Pancreas (tissue), 10 donors: Measurements from ENCODE around the gene RAD51B. TPM values are rescaled to one million over a fixed set of nuclear protein-coding genes. Genes with fewer than 3 reads are reported as not detected.

Experiments
- ATAC-seq, 4 donors: fragments of 200-7000 bp; cut with Tn5 transposase; one replicate each; pipeline versions ENCODE4 v1.8.0 to v1.9.1; 2020; ENCODE audit warnings: mild to moderate bottlenecking in 4 of 4, moderate library complexity in 4 of 4
- DNase-seq, 6 donors: peaks; one replicate each; pipeline ENCODE4 v3.0.0-alpha.2; 2020
- FAIRE-seq: peaks from 2 replicates; lab custom pipeline; 2012; peaks lifted over from hg19 to GRCh38; lab: Jason Lieb, UNC
- H3K27ac ChIP-seq, 4 donors: fragments of 200-600 bp; sonication (generic); 1 replicate in 3 of 4; 2 replicates in 1 of 4; pipeline versions ENCODE4 v1.5.0 to v1.8.0; 2020
- H3K27me3 ChIP-seq, 4 donors: fragments of 200-600 bp; one replicate each; pipeline ENCODE4 v1.8.0; 2021
- H3K36me3 ChIP-seq, 3 donors: fragments of 200-600 bp; sonication (generic) in 1 of 3; one replicate each; pipeline versions ENCODE4 v1.5.0 to v1.8.0; 2020 to 2021
- H3K4me1 ChIP-seq, 3 donors: fragments of 200-600 bp; one replicate each; pipeline ENCODE4 v1.8.0; 2021
- H3K4me3 ChIP-seq, 4 donors: fragments of 200-600 bp; sonication (generic) in 2 of 4; one replicate each; pipeline versions ENCODE4 v1.5.0 to v1.8.0; 2020 to 2021
- H3K9me3 ChIP-seq, 4 donors: fragments of 200-600 bp; one replicate each; pipeline ENCODE4 v1.8.0; 2021
- CTCF ChIP-seq, 4 donors: fragments of 200-600 bp; sonication (generic) in 3 of 4; IDR thresholded peaks; one replicate each; pipeline versions ENCODE4 v1.5.0 to v1.8.0; 2021; ENCODE audit warnings: antibody characterized with exemption in 4 of 4
- WGBS, 2 donors: extraction: QIAGEN DNeasy Blood & Tissue Kit; methylation state at CpG; one replicate each; pipeline ENCODE4 v1.1.7; 2013; 5-methylcytosine and 5-hydroxymethylcytosine counted together
- intact Hi-C, 3 donors: fragments of 100-400 bp; cut with DNase I; formaldehyde crosslinking; loops; one replicate each; pipeline versions ENCODE4 v1.11.1 to v1.14.2; 2022
- polyA plus RNA-seq, 2 donors: library from polyadenylated mRNA; stranded (reverse); fragments of 200-250 nt; gene quantifications; one replicate each; pipeline ENCODE4 v1.2.3, GENCODE V29; 2013
- total RNA-seq, 6 donors: library from RNA; stranded (reverse); fragmentation: NEBNext Ultra II Directional in 4 of 6; extraction: Animal tissue kit (Norgen Biotek cat#: 25700) in 4 of 6; gene quantifications; one replicate each; pipeline versions ENCODE4 v1.2.1 to v1.2.4, GENCODE V29; 2021 to 2023
- donor health status: healthy with polysubstance abuse.
- donor health status: DM: no; HTN: no; CAD: no; lungs with moderate emphysema.
- donor health status: DM: no; HTN: no; CAD: no.
- donor health status: control.
- donor health status: control.
- donor health status: Bipolar disorder and iron deficiency.
- donor health status: DM: yes; HTN: yes; CAD: no.
- donor health status: DM: no; HTN: no; CAD: no.
- donor health status: DM: no; HTN: no; CAD: no.
- donor health status: DM: yes; HTN: yes; CAD: no.

Gene RAD51B
- total and polyA plus RNA-seq, 8 donors: 1.1 to 17.3 (median 5.8) TPM

GRCh38 chr14:68190032-68190431 lies 370.5 kb downstream of the RAD51B start:
- Histone ChIP-seq H3K9me3 (no peaks in the 10 kb centered on the region), H3K27ac (peak overlapping the region in 2 of 4 donors; percentile 83 to 90), H3K36me3 (no peaks in the 10 kb centered on the region), H3K4me3 (no peak overlapping the region), H3K27me3 (no peaks in the 10 kb centered on the region), H3K4me1 (peaks cover 31 to 57% (median 54%) of the 10 kb centered on the region in 3 donors)
- FAIRE-seq: peak; percentile 91
- intact Hi-C loops: no loop called here
- no peak for DNase-seq
- TF ChIP-seq CTCF (IDR thresholded peaks at IDR 0.05): no peak
- 19 to 23% methylated on average over 1 of the region's 1 CpG for WGBS, 2 donors
- no peak for ATAC-seq

- H3K27me3 ChIP-seq: no peaks in the 10 kb centered on the region
- intact Hi-C loops: no loop called here
- H3K27ac ChIP-seq: peak overlapping the region; percentile 51 to 90 (median 77)
- no peaks in the 10 kb centered on the region for H3K36me3 ChIP-seq
- DNase-seq: peak in 3 of 6 donors; percentile 55 to 70 (median 59)
- peak in 1 of 4 donors; percentile 6 for TF ChIP-seq CTCF (IDR thresholded peaks at IDR 0.05)
- H3K4me3 ChIP-seq: no peak overlapping the region
- peak; percentile 97 for FAIRE-seq
- H3K4me1 ChIP-seq: peaks cover 41 to 64% (median 62%) of the 10 kb centered on the region in 3 donors
- H3K9me3 ChIP-seq: no peaks in the 10 kb centered on the region
- peak; percentile 88 to 95 (median 92) for ATAC-seq
These were observed 372.2 kb downstream of the RAD51B start for GRCh38 chr14:68191567-68192321.

- 53 to 57% methylated on average over 2 of the region's 2 CpGs for WGBS, 2 donors
- Histone ChIP-seq H3K36me3 (no peaks in the 10 kb centered on the region), H3K4me3 (no peak overlapping the region), H3K27ac (peak overlapping the region in 3 of 4 donors; percentile 11 to 90 (median 83)), H3K9me3 (no peaks in the 10 kb centered on the region), H3K27me3 (no peaks in the 10 kb centered on the region), H3K4me1 (peaks cover 51 to 76% (median 74%) of the 10 kb centered on the region in 3 donors)
- DNase-seq (no peak), FAIRE-seq (peak; percentile 53), ATAC-seq (no peak)
- TF ChIP-seq CTCF (IDR thresholded peaks at IDR 0.05): no peak
- intact Hi-C loops: no loop called here
These were observed 373.4 kb downstream of the RAD51B start for GRCh38 chr14:68192935-68193334.

GRCh38 chr14:68193970-68194681 lies 374.5 kb downstream of the RAD51B start:
- ATAC-seq (peak in 3 of 4 donors; percentile 9 to 29 (median 15)), DNase-seq (peak in 1 of 6 donors; percentile 25), FAIRE-seq (peak; percentile 92)
- H3K4me1 ChIP-seq: peaks cover 59 to 81% (median 80%) of the 10 kb centered on the region in 3 donors
- no peaks in the 10 kb centered on the region for H3K36me3 ChIP-seq
- WGBS, 2 donors: 22 to 30% methylated on average over 3 of the region's 3 CpGs
- TF ChIP-seq CTCF (IDR thresholded peaks at IDR 0.05): no peak
- H3K9me3 ChIP-seq: no peaks in the 10 kb centered on the region
- H3K27me3 ChIP-seq: no peaks in the 10 kb centered on the region
- H3K27ac ChIP-seq: peak overlapping the region in 3 of 4 donors; percentile 9 to 90 (median 83)
- intact Hi-C loops: no loop called here
- H3K4me3 ChIP-seq: no peak overlapping the region
